ENCODE measurements around the gene ELAVL2.
"Not testable (repeated sequence)": the region's sequence is repeated elsewhere in the genome, so short reads cannot be mapped to it uniquely, and the experiment has no call there.

The ELAVL2 gene

GRCh38 chr9:23769307-23769935 is 56.6 kb downstream of the ELAVL2 start:
- no peak for DNase-seq (ENCODE audit: low read depth)

- DNase-seq (ENCODE audit: low read depth): no peak
These were observed 57.2 kb downstream of the ELAVL2 start for GRCh38 chr9:23768861-23769260.

DNA sequence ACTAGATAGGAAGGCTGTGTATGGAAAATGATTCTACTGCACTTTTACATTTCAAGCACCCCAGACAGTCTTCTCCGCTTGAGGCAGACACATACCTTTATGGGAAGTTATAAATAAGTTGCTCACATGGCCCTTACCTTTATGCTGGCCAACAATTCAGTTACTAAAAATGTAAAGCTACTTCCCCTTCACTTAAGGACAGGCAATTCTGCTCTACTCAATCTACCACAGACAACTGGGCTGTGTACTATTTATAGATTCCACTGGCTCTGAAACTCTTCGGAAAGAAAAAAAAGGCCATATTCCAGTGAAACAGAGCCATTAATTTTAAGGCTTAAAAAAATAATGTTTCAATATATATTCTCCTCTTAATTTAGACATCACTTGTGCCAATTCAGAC is 59.4 kb downstream of the ELAVL2 start:
- DNase-seq (ENCODE audit: low read depth): no peak

DNA sequence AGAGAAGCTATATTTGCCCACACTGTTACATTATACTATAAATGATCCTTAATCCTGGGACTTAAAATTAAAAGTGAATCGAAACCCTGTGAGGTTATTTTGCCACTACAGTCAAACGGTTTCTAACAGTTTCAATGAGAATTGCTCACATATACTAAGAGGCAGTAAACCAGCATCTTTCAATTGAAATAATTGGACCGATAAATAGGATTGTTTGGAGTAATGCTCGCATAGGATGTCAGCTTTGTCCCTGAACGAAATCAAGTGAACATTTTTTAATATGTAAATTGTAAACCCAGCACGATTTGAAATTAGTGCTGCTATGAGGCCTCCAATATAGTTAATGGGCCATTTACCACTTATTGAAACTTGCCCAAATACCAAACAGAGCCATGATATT is 60.5 kb downstream of the ELAVL2 start:
- no peak for DNase-seq (ENCODE audit: low read depth)

DNA sequence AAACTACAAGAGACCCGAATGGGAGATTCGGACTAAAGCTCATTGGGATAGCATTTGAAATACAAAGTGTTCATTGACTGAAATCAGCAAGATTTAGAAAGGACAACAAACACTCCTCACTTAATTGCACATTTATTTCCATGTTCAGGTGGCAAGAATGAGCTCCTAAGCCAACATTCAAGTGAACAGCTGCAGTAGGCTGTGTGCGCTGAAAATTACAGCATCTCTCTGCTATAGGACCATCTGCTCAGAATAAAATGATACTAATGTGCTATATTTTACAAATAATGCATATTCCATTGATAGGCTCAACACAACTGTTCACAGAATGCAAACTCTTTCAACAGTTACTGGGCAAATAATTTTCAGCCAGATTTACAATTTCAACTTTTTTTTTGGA is 61.8 kb downstream of the ELAVL2 start:
- DNase-seq (ENCODE audit: low read depth): no peak

DNA sequence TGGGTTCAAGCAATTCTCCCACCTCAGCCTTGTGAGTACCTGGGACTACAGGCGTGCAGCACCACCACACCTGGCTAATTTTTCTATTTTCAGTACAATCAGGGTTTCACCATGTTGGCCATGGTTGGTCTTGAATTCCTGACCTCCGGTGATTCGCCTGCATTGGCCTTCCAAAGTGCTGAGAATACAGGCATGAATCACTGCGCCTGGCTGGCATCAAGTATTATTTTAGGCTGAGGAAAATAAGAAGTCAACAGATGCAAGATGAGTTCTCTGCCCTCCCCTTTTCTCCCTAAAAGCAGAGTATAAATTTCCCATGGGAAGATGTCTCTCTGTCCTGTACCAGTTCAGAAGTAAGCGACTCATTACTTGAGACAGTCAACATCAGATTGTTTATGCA is 71.5 kb downstream of the ELAVL2 start:
- no peak for DNase-seq (ENCODE audit: low read depth)

DNA sequence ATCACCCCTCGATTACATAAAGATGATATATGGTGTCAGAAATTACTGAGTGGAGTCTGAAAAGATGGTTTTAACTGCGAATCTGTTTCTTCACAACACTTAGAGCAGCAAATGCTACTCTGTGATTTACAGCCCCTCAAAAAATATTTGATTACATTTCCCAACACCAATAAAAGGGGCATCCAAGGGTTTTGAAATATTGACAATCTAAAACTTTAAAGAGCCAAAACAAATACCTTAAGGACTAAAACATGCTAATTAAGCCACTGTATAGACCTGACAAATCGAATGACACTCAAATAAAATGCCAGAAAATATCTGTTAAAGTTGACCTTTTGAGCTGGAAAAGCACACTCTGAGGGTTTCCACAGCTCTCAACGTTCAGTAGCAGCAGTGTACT is 73.2 kb downstream of the ELAVL2 start:
- DNase-seq (ENCODE audit: low read depth): no peak

DNA sequence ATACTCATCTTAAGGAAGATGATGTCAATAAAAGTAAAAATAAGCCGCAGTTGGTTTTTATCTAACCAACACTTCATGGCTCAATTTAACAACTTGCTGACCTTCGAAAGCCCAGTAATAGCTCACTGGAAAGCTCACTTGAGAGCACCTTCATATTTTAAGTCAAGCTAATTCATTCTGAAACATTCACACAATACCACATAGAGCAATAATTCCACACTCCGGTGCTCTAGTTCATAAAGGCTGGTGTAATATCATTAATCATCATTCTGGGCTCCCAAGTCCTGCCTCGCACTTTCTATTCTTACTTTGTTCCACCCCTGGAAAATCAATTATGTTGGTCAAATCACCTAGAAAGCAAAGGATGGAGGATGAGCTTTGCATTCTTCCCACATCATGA is 74.4 kb downstream of the ELAVL2 start:
- DNase-seq (ENCODE audit: low read depth): no peak

DNA sequence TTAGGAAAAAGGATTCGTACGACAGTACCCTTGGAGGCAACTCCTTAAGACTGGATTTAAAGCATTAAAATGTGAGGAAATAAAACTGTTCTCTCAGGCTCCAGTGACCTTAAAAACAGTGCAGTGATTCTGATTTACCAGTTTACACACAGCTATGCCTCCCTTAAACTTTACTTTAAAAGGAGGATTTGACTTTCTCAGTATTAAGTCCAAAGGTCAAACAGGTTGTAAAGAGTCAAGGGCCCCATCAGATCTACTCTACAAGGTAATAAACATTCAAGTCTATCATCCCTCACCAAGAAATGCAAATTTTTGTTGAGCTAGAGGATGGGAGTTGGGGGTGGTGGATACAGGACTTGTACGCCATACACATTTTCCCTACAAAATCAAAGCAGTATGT is 75.2 kb downstream of the ELAVL2 start:
- no peak for DNase-seq (ENCODE audit: low read depth)

GRCh38 chr9:23747088-23748075 is 78.7 kb downstream of the ELAVL2 start:
- no peak for DNase-seq (ENCODE audit: low read depth)

- no peak for DNase-seq (ENCODE audit: low read depth)
These were observed 79.7 kb downstream of the ELAVL2 start for GRCh38 chr9:23746317-23746716.

GRCh38 chr9:23743036-23743435 is 83.0 kb downstream of the ELAVL2 start:
- DNase-seq (ENCODE audit: low read depth): no peak

- DNase-seq (ENCODE audit: low read depth): no peak
These were observed 84.7 kb downstream of the ELAVL2 start for GRCh38 chr9:23741351-23741750.

DNA sequence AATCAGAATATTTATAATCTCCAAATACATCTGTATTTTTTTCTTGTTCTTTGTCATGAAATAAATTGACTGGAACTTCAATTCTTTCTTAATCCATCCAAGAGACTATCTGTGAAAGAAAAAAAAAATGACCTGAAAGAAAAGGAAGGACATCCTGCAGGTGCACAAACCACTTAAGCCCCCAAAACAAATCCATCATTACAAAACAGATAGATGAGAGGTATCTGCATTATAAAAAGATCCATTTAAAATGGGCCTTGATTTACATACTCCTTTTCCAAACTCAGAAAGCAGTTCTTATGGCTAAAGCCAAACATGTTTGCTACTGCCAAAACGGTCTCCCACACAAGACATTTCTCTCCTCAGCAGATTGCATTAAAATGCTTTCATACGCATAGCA is 85.5 kb downstream of the ELAVL2 start:
- no peak for DNase-seq (ENCODE audit: low read depth)

GRCh38 chr9:23739753-23740152 is 86.3 kb downstream of the ELAVL2 start:
- DNase-seq (ENCODE audit: low read depth): no peak

- DNase-seq (ENCODE audit: low read depth): no peak
These were observed 89.7 kb downstream of the ELAVL2 start for GRCh38 chr9:23736293-23736692.

DNA sequence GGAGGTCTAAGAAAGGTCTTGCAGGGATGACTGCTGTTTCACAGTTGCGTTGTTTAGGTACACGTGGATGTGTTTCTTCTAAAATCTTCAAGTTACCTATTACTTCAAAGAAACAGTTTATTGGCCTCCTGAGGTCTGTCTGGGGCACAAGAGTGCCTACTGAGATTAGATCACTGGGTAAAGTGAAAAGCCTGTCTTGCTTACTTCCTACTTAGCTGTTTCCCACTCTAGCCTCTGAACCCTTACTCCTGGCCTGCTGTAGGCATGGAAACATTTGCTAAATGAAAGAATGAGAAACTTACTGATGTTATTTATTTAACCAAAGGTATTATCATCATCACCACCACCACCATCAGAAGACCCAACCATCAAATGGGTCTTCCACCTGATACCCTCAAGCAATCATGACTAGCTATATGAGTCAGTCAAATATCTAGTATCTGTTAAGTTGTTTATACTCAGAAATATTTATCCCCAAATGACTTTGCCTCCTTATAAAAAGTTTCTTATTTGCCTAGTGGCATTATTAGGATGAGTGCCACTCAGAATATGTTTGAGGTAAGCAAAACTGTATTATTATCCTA is 92.5 kb downstream of the ELAVL2 start:
- DNase-seq (ENCODE audit: low read depth): no peak

GRCh38 chr9:23731353-23731752 is 94.7 kb downstream of the ELAVL2 start:
- DNase-seq (ENCODE audit: low read depth): no peak

DNA sequence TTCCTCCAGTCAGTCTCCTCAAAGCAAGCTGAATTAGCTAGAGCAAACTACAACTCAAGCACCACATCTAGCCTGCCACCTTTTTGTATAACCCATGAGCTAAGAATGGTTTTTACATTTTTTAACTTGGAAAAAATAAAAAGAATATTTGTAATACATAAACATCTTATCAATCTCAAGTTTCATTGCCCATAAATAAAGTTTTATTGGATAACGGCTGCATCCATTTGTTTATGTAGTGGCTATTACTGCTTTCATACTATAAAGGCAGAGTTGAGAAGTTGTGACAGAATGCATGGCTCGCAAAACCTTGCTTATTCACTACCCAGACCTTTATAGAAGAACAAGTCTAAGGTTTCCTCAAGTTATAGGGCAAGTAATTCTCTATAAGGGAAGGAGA is 95.7 kb downstream of the ELAVL2 start:
- no peak for DNase-seq (ENCODE audit: low read depth)

DNA sequence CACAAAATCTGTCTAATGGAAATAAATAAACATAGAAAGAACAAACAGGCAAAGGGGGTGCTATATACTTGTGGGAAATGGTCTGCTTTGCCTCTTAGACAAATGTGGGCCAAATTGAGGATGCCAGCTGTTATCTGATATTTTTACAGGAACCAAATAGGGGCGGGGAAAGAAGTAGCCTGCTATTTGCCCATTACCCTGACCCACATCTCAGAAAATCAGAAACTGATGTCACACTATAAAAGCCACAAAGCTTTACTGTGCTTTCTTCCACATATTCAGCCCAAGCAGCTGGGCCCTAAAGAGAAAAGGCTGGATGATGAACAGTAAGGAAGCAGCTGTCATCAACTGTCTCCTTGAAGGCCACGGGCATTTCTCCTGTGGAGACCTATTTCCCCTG is 97.3 kb downstream of the ELAVL2 start:
- DNase-seq (ENCODE audit: low read depth): no peak

DNA sequence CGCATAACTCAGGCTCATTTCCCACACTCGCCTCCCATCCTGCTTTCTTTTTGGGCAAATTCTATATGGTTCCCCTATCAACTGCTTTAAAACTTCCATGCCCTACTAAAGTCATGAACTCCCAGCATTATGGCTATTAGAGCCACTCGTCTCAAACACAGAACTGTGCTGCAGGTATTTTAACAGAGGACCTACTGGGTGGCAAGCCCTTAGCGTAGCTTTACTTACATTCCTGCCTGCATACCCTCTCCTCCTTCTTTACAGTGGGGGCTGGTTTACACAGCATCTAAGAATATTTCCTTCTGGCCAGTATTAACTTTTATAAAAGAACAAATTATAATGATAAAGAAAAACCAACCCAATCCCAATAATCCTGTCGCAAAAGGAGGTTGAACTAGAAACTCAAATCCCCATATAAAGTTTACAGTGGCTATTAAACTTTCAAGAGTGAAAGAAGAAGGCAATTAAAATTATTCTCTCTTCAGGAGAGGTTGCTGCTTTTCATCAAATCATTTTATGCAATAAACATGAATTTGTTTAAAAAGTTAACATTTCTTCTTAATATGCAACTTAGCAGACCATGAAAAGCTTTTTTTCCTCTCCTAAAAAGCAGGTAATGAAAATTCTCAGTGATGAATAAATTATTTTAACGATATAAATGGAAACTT is 100.6 kb downstream of the ELAVL2 start:
- no peak for DNase-seq (ENCODE audit: low read depth)

DNA sequence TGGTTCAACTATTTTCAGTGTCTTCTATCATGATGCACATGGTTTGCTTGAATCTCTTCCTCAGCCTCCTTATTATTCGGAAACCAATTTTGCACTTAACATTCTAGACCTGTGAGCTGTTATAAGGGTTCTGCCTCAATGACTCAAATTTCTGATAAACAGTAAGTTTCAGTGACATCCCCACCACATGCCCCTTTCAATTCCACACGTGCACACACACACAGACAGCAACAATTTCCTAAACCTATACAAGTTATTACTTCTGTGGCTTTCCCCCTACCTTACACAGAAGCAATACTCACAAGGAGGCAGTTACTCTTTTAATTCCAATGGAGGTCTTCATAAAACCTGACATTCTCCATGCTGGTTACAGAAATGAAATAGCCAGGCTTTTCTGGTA is 102.4 kb downstream of the ELAVL2 start:
- no peak for DNase-seq (ENCODE audit: low read depth)

DNA sequence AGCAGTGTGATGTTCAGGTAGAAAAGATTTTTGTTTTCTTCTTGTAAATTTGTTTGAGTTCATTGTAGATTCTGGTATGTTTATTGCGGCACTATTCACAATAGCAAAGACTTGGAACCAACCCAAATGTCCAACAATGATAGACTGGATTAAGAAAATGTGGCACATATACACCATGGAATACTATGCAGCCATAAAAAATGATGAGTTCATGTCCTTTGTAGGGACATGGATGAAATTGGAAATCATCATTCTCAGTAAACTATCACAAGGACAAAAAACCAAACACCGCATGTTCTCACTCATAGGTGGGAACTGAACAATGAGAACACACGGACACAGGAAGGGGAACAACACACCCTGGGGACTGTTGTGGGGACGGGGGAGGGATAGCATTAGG is 103.0 kb downstream of the ELAVL2 start:
- DNase-seq (ENCODE audit: low read depth): not testable (repeated sequence)

All from stimulated activated CD8-positive, alpha-beta memory T cell treated with anti-CD3 and anti-CD28 coated beads, Interleukin-12 subunit alpha, Interleukin-12 subunit beta, amount 100 ng/mL, for 1 hour (primary cell).